ENCODE results near the gene TMEM266. TPM values are rescaled to one million over a fixed set of nuclear protein-coding genes. Genes with fewer than 3 reads are reported as not detected.

TMEM266 gene
- total RNA-seq, 1 experiment from 2014 or later = 0.47 TPM

DNA sequence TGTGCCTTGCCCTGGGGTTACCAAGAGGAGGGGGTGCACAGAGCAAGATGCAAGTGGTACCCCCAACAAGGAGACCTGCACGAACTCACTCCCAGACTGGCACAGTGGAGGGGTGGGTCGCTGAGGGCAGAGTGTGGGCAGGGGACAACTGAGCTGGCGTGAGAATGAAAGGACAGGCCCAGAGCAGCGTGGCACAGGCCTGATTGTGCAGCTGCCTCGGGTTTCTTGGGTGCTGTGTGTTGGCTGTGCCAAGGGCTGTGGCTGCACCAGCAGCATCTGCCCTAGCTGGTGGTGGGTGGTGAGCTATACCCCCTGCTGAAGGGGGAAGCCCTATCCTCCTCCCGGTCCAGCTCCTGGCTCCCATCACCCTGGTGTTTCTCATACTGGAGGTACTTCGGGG lies 92.4 kb downstream of the TMEM266 start:
- DNase-seq (ENCODE audit: low read depth) = no peak
- in situ Hi-C loops (cut with HindIII; ENCODE audit: low pct_unique_long_range_greater_than_20kb, low sequenced_read_pairs) = no loop called here

DNA sequence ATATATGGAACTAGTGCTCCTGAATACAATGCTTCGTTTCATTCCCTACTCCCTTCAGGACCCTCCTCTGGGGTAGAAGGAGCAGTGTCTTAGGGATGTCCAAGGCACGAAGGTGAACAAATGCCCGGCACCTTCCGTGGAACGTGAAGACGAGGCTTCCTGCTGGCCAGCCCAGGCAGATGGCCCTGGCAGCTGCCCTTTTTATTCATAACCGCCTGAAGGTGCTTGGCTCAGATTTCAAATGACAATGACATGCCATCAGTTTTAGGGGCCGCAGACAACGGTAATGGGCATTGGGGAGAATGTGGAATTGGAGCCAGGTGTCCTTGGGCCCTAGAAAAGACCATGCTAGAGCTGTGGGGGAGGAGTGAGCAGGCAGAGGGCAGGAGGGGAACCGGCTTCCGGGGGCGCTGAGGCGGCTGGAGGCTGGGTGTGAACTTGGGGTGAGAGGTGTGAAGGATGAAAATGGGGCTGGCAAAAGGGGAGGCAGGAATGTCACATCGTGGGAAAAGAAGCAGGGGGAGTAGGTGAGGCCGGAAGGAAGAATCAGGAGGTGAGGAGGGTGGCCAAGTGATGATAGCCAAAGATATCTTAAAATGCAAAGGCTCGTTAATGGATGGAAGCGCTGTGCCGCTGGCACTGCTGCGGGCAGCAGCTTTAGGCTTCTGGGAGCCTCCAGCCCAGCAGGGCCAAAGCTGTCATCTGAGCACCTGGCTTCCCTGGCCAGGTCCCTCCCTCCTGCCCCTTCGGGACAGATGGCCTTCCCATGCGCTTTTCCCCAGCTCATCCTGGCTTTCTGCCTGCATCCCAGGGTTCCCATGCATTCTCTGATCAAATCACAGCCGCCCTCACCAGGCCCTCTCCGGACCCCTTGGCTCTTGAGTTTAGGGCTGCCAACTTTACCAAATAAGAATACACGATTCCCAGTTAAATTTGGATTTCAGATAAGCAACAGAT lies 93.7 kb downstream of the TMEM266 start:
- in situ Hi-C loops (cut with HindIII; ENCODE audit: low pct_unique_long_range_greater_than_20kb, low sequenced_read_pairs) = no loop called here
- DNase-seq (ENCODE audit: low read depth) = no peak

DNA sequence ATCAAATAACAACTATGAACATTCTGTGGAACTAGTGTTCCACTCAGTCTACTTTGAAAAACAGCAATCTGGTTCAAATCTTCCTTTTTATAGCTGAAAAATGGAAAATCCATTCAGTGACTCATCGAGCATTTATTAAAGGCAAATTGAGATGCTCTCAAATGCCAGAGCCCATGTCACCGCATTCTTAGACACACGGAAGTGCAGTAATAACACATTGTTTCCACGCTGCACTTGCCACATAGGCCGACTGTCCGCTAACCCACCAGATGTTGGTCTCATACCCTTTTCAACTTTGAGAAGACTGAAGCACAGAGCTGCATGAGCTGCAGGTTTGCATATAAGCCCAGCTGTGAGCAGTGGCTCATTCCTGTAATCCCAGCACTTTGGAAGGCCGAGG lies 95.9 kb downstream of the TMEM266 start:
- in situ Hi-C loops (cut with HindIII; ENCODE audit: low pct_unique_long_range_greater_than_20kb, low sequenced_read_pairs) = no loop called here
- no peak for DNase-seq (ENCODE audit: low read depth)

DNA sequence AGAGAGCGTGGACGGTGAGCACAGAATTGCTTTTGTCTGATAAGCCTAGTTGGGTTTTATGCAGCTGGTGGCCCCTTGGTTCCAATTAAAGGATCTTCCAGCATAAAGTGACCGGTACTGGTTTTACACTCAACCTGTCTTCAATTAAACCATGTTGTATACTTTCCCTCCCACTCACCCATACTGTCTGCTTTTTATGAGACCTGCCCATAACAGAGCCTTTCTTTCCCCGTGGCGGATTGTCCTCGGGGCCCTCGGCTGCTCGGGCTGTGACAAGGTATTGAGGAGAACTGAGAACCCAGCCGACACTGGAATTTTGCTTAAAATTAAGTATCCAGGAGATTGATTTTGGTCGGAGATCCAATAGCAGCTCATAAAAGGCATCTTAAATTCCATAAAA lies 98.4 kb downstream of the TMEM266 start:
- in situ Hi-C loops (cut with HindIII; ENCODE audit: low pct_unique_long_range_greater_than_20kb, low sequenced_read_pairs) = no loop called here
- no peak for DNase-seq (ENCODE audit: low read depth)

DNA sequence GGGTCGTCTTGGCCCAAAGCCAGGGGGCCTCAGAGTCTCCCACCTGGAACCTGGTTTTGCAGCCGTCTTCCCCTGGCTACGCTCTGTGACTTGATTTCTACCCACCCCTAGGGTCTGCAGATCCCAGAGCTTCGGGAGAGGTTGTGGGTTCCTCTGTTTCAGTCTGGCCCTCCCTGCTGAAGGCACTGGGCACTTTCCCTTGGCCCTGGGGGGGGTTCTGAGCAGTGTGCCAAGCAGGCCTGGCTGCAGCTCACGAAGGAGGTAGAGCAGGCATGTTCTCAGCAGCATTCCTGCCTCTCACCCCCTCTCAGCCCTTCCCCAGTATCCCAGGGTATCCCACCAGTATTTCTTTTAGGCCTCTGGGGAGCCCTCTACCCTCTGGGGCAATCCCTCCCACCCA lies 99.0 kb downstream of the TMEM266 start:
- in situ Hi-C loops (cut with HindIII; ENCODE audit: low pct_unique_long_range_greater_than_20kb, low sequenced_read_pairs) = no loop called here
- DNase-seq (ENCODE audit: low read depth) = no peak

DNA sequence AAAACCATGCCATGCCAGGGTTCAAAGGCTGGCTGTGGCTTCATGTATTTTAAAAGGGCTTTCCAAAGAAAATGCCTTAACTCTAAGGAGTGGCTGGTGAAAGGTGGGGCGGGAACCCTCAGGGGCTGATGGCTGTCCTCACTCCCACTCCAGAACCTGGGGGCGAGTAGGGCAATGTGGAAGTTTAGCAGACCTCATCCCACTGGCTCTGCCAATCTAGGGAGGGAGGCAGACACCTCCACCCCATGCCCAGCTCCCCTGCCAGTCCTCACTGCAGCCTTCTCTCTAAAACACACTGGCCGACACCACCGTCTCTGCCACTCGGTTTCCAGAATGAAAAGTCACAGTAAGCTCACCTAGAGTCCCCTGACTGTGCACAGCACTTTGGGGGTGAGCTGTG lies 99.5 kb downstream of the TMEM266 start:
- DNase-seq (ENCODE audit: low read depth) = no peak
- in situ Hi-C loops (cut with HindIII; ENCODE audit: low pct_unique_long_range_greater_than_20kb, low sequenced_read_pairs) = no loop called here

DNA sequence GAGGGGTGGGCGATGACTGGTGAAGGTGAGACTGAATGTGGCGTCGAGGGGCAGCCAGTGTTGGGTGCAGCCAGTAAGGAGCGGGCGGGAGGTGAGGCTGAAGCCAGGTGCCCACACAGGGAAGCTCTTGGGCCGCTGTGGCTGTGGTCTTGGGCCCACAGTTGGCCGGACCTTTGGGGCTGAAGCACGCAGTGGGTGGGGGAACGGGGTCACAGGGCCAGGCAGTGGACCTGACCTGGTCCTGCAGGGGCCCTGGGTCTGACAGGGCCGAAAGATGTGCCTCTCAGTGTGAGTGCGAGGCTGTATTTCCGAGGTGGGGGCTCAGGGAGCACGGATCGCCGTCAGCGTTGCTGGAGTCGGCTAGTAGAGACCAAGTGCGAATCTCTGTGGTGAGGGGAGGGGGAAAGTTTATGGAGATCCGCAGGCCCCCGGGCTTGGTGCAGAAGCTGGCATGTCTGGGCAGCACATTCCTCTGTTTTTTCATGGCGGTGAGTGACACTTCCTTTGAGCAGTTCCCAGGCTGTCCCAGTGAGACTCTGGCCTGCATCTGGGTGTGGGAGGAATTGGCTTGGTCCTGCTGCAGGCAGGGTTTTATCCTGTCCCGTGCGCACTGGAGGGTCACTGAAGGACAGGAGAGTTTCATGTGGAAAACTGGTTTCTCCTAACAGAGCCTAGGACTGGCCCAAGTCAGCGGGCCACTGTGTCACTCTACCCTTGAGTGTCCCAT lies 100.8 kb downstream of the TMEM266 start:
- no peak for DNase-seq (ENCODE audit: low read depth)
- in situ Hi-C loops (cut with HindIII; ENCODE audit: low pct_unique_long_range_greater_than_20kb, low sequenced_read_pairs) = no loop called here

DNA sequence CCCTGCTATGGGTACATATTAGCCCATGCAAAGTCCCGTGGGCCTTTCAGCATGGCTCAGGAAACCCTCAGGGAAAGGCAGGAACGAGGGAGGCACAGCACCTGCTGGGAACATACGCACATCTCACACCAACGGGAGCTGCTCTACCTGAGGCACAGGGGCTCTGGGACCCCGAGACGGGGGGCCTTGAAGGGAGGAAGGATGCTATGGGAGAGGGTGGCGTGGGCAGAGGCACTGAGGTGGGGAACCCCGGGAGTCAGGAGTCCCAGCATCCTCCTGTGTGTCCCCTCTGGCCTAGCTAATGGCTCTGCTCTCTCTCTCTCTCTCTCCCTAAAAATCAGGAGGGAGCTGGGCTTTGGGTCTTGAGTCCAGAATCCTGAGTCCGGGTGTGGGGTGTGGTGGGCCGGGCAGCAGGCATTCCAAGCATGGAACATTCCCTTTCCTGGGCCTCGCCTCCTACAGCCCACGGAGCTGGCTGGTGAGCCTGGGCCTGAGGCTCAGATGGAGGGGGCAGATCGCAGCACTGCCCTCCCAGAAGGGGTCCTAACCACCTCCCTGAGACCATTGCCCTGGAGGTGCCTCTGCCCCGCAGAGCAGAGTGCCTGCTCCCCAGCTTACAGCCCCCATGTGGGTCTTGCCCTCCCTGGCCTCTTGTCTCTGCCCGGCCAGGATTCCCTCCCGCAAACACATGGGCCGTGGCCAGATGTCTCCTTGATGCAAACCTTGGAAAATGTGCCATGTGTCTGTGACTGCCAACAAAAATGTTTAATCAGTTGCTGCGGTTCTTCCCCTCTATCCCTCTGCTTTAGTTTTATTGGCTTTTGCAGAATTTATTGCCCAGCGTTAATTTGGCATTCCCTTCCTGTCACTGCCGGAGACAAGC lies 101.6 kb downstream of the TMEM266 start:
- in situ Hi-C loops (cut with HindIII; ENCODE audit: low pct_unique_long_range_greater_than_20kb, low sequenced_read_pairs) = no loop called here
- DNase-seq (ENCODE audit: low read depth) = no peak

DNA sequence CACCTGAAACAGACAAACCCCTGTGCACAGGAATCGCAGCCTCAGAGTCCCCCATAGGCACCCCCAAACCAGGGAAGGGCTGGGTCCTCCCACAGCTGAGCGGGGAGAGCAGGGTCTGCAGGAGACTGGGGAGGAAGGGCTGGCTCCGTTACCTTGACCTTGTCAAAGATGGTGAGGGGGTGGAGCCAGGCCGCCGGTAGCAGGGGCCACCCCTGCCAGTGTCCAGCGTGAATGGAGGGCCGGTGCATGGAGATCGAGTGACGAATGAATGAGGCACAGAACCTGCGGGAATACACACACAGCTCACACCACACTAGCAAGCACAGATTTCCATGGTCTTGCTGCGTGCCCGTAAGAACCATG lies 102.2 kb downstream of the TMEM266 start:
- in situ Hi-C loops (cut with HindIII; ENCODE audit: low pct_unique_long_range_greater_than_20kb, low sequenced_read_pairs) = no loop called here

DNA sequence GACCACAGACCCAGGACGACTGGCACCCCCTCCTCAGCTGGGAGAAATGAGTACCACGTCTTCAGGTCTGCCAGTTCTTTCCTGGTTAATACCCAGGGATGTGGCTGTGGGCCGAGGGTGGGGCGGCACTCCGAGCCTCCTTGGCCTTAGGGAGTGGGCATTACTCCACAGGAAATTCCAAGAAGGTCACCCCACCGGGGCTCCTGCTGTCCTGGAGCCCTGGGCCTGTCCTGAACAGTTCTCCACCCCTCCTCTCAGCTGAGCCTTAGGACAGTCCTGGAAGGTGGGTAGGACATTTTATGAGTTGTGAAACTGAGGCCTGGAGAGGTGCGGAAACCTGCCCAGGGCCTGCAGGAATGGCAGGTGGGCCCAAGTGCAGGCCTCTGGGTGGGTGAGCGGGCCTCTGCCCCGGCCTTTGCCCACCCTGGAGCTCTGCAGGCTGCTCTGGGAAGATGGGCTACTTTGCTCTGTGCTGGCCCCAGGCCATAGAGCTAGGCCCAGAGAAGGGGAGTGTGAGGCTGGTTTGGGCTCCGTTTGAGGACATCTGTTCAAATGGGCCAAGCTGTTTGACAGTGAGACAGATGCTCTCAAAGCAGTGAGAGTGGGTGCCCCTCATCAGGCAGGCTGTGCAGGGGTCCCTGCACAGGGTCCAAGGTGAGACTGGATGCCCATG lies 103.1 kb downstream of the TMEM266 start:
- no peak for DNase-seq (ENCODE audit: low read depth)
- in situ Hi-C loops (cut with HindIII; ENCODE audit: low pct_unique_long_range_greater_than_20kb, low sequenced_read_pairs) = no loop called here

More for the DNA sequence above, 102.2 kb downstream of the TMEM266 start:
- DNase-seq (ENCODE audit: low read depth) = no peak

DNA sequence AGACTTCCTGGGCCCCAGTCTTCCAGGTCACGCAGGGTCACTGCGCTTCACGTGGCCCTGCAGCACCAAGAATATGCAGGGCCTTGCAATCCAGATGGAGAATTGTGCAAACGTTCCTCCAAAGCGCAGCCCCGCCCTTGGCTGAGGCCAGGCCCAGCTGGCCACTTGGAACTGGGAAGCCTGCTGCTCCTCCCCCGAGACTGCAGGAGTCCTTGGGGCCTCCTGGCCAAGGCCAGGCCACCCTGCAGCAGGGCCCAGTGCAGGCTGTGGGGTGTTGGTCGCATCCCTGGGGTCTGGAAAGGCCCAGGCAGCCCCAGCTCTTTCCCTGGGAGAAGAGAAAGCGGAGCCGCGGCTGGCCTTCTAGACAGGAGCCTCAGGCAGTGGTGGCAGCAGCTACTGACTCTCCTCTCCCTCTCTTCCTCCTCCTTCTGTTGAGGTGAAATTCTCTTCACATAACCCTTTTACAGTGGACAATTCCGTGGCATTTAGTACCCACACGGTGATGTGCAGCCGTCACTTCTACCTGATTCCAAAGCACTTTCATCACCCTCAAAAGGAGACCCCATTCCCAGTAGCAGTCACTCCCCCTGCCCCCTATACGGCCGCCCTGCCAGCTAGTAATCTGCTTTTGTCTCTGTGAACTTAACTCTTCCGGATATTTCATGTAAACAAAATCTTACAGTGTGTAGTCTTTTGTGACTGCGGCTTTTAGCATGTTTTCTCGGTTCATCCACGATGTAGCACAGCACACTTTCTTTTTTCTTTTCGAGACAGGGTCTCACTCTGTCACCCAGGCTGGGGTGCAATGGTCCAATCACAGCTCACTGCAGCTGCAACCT lies 103.9 kb downstream of the TMEM266 start:
- no peak for DNase-seq (ENCODE audit: low read depth)
- in situ Hi-C loops (cut with HindIII; ENCODE audit: low pct_unique_long_range_greater_than_20kb, low sequenced_read_pairs) = no loop called here

DNA sequence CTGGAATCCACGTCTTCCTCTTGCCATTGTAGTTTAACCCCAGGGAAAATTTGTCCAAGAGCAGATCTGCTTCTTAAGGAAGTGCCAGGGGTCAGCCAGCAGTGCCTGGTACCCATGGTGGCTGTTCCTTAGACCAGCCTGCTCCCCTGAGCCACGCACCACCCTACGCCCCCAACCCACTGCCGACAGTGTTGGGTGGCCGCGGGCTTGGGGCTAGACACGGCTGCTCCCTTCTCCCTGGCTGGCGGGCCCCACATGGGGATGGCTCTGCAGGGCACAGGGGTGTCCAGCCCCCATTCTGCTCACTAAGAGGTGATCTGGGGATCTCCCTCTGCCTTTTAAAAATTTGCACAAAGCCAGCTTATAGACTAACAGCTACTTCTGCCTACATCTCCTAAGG lies 104.8 kb downstream of the TMEM266 start:
- in situ Hi-C loops (cut with HindIII; ENCODE audit: low pct_unique_long_range_greater_than_20kb, low sequenced_read_pairs) = no loop called here

DNA sequence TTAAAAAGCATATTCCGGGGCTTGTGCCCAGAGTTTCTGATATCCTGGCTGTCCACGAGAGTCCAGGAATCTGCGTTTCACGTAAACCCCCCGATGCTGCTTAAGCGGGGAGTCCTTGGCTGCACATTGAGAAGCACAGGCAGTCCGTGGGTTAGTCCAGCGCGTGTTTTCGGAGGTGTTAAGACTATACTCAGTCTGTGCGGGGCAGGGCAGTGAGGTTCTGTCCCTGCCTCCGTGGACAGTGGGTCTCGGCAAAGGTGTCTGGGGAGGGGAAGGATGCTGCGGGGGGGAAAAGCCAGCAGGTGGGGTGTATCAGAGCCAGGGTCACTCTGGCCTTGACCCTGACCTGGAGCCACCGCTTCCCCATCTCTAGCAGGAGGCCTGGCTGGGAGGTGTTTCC lies 106.2 kb downstream of the TMEM266 start:
- DNase-seq (ENCODE audit: low read depth) = no peak
- in situ Hi-C loops (cut with HindIII; ENCODE audit: low pct_unique_long_range_greater_than_20kb, low sequenced_read_pairs) = no loop called here

More for the DNA sequence above, 104.8 kb downstream of the TMEM266 start:
- DNase-seq (ENCODE audit: low read depth) = no peak

DNA sequence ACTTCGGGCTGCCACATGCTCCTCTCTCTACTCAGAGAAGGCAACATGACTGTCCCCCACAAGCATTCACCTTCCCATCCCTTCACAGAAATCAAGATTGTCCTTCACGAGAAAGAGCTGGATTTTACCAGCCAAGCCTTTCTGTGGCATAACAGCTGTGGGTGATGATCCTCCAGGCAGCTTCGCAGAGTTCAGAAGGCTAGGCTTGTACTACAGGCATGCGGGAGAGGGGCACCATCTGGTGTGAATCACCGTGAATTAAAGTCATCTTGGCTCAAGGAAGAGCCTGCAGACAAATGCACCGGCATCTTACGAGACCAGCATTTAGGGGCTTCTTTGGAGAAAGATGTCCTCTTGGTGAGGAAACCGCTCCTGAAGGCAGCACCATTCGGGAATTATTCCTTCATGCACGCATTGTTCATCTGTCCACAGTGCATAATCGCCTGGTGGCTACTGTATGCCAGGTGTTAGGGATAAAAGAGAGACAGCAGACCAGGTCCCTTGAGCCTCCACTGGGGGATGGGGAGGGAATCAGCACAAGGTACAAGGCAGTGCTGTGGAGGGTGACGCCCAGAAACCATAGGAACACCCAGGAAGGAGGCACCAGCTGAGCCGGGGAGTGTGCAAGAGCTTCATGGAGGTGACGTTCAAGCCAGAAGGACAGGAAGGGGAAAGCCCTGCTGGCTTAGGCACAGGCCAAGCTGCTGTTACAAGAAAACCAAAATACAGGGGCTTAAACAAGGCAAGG lies 108.6 kb downstream of the TMEM266 start:
- DNase-seq (ENCODE audit: low read depth) = no peak
- in situ Hi-C loops (cut with HindIII; ENCODE audit: low pct_unique_long_range_greater_than_20kb, low sequenced_read_pairs) = no loop called here

DNA sequence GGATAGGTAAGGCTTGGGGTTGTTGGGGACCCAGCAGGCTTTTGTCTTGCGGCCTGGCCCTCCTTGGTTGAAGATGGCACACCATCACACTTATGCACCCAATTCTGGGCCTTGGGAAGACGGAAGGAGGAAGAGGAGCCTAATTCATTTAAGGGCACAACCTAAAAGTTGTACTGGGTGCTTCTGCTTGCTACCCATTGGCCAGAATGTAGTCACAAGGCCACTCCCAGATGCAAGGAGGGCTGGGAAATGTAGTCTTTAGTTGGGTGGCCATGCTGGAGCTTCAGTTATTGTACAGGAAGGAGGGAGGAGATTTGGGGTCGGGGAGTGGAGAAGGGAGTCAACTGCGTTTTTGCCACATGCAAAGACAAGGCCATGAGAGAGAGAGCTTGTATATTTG lies 109.2 kb downstream of the TMEM266 start:
- DNase-seq (ENCODE audit: low read depth) = no peak
- in situ Hi-C loops (cut with HindIII; ENCODE audit: low pct_unique_long_range_greater_than_20kb, low sequenced_read_pairs) = no loop called here

DNA sequence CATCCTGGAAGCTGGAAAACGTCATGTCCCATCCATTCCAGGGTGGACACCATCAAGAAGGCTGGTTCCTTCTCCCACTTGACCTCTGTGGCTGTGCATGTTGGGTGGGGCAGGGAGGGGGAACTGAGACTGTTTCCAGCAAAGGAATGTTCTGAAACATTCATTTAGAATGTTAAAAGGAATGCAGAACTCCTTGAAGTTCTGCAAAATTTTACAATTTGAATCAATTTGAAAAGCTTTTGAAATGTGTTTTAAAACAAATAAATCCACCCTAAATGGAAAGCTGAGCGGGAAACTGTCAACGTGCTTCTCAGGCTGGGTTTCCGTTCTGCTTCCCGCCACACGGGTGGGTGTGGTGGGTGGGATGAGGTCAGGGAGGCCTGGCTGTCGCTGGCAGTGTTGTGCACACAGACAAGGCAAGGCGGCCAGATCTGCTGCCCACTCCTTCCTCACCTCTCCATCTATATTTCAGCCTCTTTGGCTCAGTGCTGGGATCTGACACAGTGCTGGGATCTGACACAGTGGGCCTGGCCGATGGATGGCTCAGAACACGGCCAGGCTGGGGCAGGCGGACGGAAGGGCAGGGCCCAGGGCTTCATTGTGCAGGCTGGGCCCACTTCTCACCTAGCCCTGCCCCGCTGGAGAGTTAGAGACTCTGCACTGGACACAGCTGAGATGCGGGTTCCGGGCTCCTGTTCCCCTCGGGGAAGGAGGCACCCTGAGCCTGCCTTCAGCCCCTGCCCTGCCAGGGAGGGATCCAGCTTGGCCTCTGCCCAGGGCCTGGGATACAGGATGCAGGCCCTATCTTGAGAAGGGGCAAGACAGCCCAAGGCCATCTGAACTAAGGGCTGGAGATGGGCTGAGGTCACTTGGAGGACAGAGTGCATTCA lies 110.4 kb downstream of the TMEM266 start:
- in situ Hi-C loops (cut with HindIII; ENCODE audit: low pct_unique_long_range_greater_than_20kb, low sequenced_read_pairs) = no loop called here
- no peak for DNase-seq (ENCODE audit: low read depth)
